ENCODE measurements around the gene NFE2L2. TPM values are rescaled to one million over a fixed set of nuclear protein-coding genes. Genes with fewer than 3 reads are reported as not detected.

The NFE2L2 gene
- total RNA-seq, 5 donors from 2014 or later (not counting 1 experiment from before 2014, with no cell fraction given) = 54.3 to 77.0 (median 73.8) TPM

GRCh38 chr2:177235855-177236437 lies 28.6 kb downstream of the NFE2L2 start:
- peaks cover 17 to 24% of the 10 kb centered on the region in 2 experiments for H3K4me1 ChIP-seq (ENCODE audit: control insufficient read depth in 1 of 2, extremely low read depth in 1 of 2, insufficient read depth in 2 of 2, low read length in 2 of 2)
- H3K4me3 ChIP-seq (ENCODE audit: control insufficient read depth in 1 of 2, extremely low read depth in 1 of 2, low read length in 1 of 2) = no peak overlapping the region
- ChIA-PET CTCF (no interaction called here), POLR2A (interaction anchor here in 1 of 2 donors (0.7 to 0.8 kb wide), 2 partner anchors 41 to 42 kb away, joined by 3 to 4 read pairs; no protein-coding TSS in a partner anchor)
- Mint-ChIP-seq H3K27ac (peak overlapping the region in 1 of 2 donors; percentile 30), H3K36me3 (peaks cover 29% of the 10 kb centered on the region), H3K4me3 (no peak overlapping the region), H3K4me1 (peaks cover 67 to 69% (median 68%) of the 10 kb centered on the region in 3 donors), H3K9me3 (no peaks in the 10 kb centered on the region), H3K27me3 (no peaks in the 10 kb centered on the region)
- peaks cover 0 to 41% of the 10 kb centered on the region in 2 donors for H3K36me3 ChIP-seq (ENCODE audit: control insufficient read depth in 2 of 2, extremely low read depth in 1 of 2, insufficient read depth in 1 of 2, low read length in 1 of 2)
- H3K9me3 ChIP-seq = no peaks in the 10 kb centered on the region
- WGBS (ENCODE audit: insufficient coverage) = 90% methylated on average over 4 of the region's 6 CpGs
- no peaks in the 10 kb centered on the region for H3K27me3 ChIP-seq (replicated peaks in 1 of 2; ENCODE audit: control insufficient read depth in 2 of 2, extremely low read depth in 1 of 2, insufficient read depth in 2 of 2, low read length in 1 of 2)
- ATAC-seq (replicated peaks in 1 of 4) (no peak), DNase-seq (no peak)
- H3K27ac ChIP-seq (ENCODE audit: low read length) = no peak overlapping the region

GRCh38 chr2:177234267-177234666 lies 30.3 kb downstream of the NFE2L2 start:
- no peak overlapping the region for H3K4me3 Mint-ChIP-seq
- DNase-seq (no peak), ATAC-seq (replicated peaks in 1 of 4) (no peak)
- no peaks in the 10 kb centered on the region for H3K9me3 ChIP-seq
- CTCF ChIA-PET = interaction anchor here in 1 of 2 donors (0.6 kb wide), 1 partner anchor 55 kb away, joined by 4 read pairs; no protein-coding TSS in a partner anchor
- H3K4me3 ChIP-seq (ENCODE audit: control insufficient read depth in 1 of 2, extremely low read depth in 1 of 2, low read length in 1 of 2) = no peak overlapping the region
- H3K27ac ChIP-seq (ENCODE audit: low read length) = no peak overlapping the region
- POLR2A ChIA-PET = interaction anchor here (0.6 to 1.4 kb wide), 3 partner anchors 9 to 56 kb away, joined by 3 to 5 read pairs (median 3); no protein-coding TSS in a partner anchor
- no peaks in the 10 kb centered on the region for H3K27me3 Mint-ChIP-seq
- H3K4me1 Mint-ChIP-seq = peaks cover 59 to 65% (median 60%) of the 10 kb centered on the region in 3 donors
- H3K27me3 ChIP-seq (replicated peaks in 1 of 2; ENCODE audit: control insufficient read depth in 2 of 2, extremely low read depth in 1 of 2, insufficient read depth in 2 of 2, low read length in 1 of 2) = no peaks in the 10 kb centered on the region
- peaks cover 0 to 54% of the 10 kb centered on the region in 2 donors for H3K36me3 ChIP-seq (ENCODE audit: control insufficient read depth in 2 of 2, extremely low read depth in 1 of 2, insufficient read depth in 1 of 2, low read length in 1 of 2)
- peaks cover 40% of the 10 kb centered on the region for H3K36me3 Mint-ChIP-seq
- peaks cover 4 to 13% of the 10 kb centered on the region in 2 experiments for H3K4me1 ChIP-seq (ENCODE audit: control insufficient read depth in 1 of 2, extremely low read depth in 1 of 2, insufficient read depth in 2 of 2, low read length in 2 of 2)
- H3K27ac Mint-ChIP-seq = peak overlapping the region; percentile 23 to 50
- H3K9me3 Mint-ChIP-seq = no peaks in the 10 kb centered on the region

- H3K9me3 ChIP-seq = no peaks in the 10 kb centered on the region
- H3K4me1 Mint-ChIP-seq = peaks cover 55 to 62% (median 55%) of the 10 kb centered on the region in 3 donors
- H3K9me3 Mint-ChIP-seq = no peaks in the 10 kb centered on the region
- peaks cover 0 to 9% of the 10 kb centered on the region in 2 experiments for H3K4me1 ChIP-seq (ENCODE audit: control insufficient read depth in 1 of 2, extremely low read depth in 1 of 2, insufficient read depth in 2 of 2, low read length in 2 of 2)
- ChIA-PET POLR2A (interaction anchor here (0.5 to 3.0 kb wide), 5 partner anchors 20 to 162 kb away, joined by 3 to 11 read pairs (median 3); no protein-coding TSS in a partner anchor), CTCF (interaction anchor here (0.6 to 2.6 kb wide), 2 partner anchors 12 to 68 kb away, joined by 5 to 12 read pairs; no protein-coding TSS in a partner anchor)
- no peak overlapping the region for H3K4me3 ChIP-seq (ENCODE audit: control insufficient read depth in 1 of 2, extremely low read depth in 1 of 2, low read length in 1 of 2)
- no peak overlapping the region for H3K4me3 Mint-ChIP-seq
- peaks cover 0 to 54% of the 10 kb centered on the region in 2 donors for H3K36me3 ChIP-seq (ENCODE audit: control insufficient read depth in 2 of 2, extremely low read depth in 1 of 2, insufficient read depth in 1 of 2, low read length in 1 of 2)
- no peaks in the 10 kb centered on the region for H3K27me3 Mint-ChIP-seq
- no peak overlapping the region for H3K27ac Mint-ChIP-seq
- H3K36me3 Mint-ChIP-seq = peaks cover 52% of the 10 kb centered on the region
- DNase-seq (no peak), ATAC-seq (replicated peaks in 1 of 4) (no peak)
- no peak overlapping the region for H3K27ac ChIP-seq (ENCODE audit: low read length)
- WGBS (ENCODE audit: insufficient coverage) = 100% methylated on average over 4 of the region's 8 CpGs
- H3K27me3 ChIP-seq (replicated peaks in 1 of 2; ENCODE audit: control insufficient read depth in 2 of 2, extremely low read depth in 1 of 2, insufficient read depth in 2 of 2, low read length in 1 of 2) = no peaks in the 10 kb centered on the region
Observed at GRCh38 chr2:177232098-177232704, 32.3 kb downstream of the NFE2L2 start.

GRCh38 chr2:177231270-177231669 lies 33.3 kb downstream of the NFE2L2 start:
- H3K4me1 ChIP-seq (ENCODE audit: control insufficient read depth in 1 of 2, extremely low read depth in 1 of 2, insufficient read depth in 2 of 2, low read length in 2 of 2) = peaks cover 0 to 5% of the 10 kb centered on the region in 2 experiments
- H3K4me3 ChIP-seq (ENCODE audit: control insufficient read depth in 1 of 2, extremely low read depth in 1 of 2, low read length in 1 of 2) = no peak overlapping the region
- H3K4me1 Mint-ChIP-seq = peaks cover 54 to 57% (median 56%) of the 10 kb centered on the region in 3 donors
- ATAC-seq (replicated peaks in 1 of 4) (no peak), DNase-seq (no peak)
- peak overlapping the region; percentile 25 to 50 for H3K27ac Mint-ChIP-seq
- H3K4me3 Mint-ChIP-seq = no peak overlapping the region
- WGBS (ENCODE audit: insufficient coverage) = 92% methylated on average over 3 of the region's 3 CpGs
- no peaks in the 10 kb centered on the region for H3K27me3 ChIP-seq (replicated peaks in 1 of 2; ENCODE audit: control insufficient read depth in 2 of 2, extremely low read depth in 1 of 2, insufficient read depth in 2 of 2, low read length in 1 of 2)
- no peak overlapping the region for H3K27ac ChIP-seq (ENCODE audit: low read length)
- CTCF ChIA-PET = interaction anchor here (0.9 to 2.6 kb wide), 4 partner anchors 8 to 67 kb away, joined by 3 to 12 read pairs (median 7); no protein-coding TSS in a partner anchor
- POLR2A ChIA-PET = interaction anchor here (0.6 to 3.0 kb wide), 4 partner anchors 10 to 33 kb away, joined by 3 to 11 read pairs (median 4); partner anchors contain the start of gene NFE2L2 (in 1 of the 2)
- peaks cover 0 to 54% of the 10 kb centered on the region in 2 donors for H3K36me3 ChIP-seq (ENCODE audit: control insufficient read depth in 2 of 2, extremely low read depth in 1 of 2, insufficient read depth in 1 of 2, low read length in 1 of 2)
- H3K36me3 Mint-ChIP-seq = peaks cover 55% of the 10 kb centered on the region
- no peaks in the 10 kb centered on the region for H3K27me3 Mint-ChIP-seq
- H3K9me3 Mint-ChIP-seq = no peaks in the 10 kb centered on the region
- no peaks in the 10 kb centered on the region for H3K9me3 ChIP-seq

GRCh38 chr2:177229442-177230242 lies 34.9 kb downstream of the NFE2L2 start:
- no peaks in the 10 kb centered on the region for H3K4me1 ChIP-seq (ENCODE audit: control insufficient read depth in 1 of 2, extremely low read depth in 1 of 2, insufficient read depth in 2 of 2, low read length in 2 of 2)
- H3K36me3 Mint-ChIP-seq = peaks cover 54% of the 10 kb centered on the region
- peaks cover 0 to 45% of the 10 kb centered on the region in 2 donors for H3K36me3 ChIP-seq (ENCODE audit: control insufficient read depth in 2 of 2, extremely low read depth in 1 of 2, insufficient read depth in 1 of 2, low read length in 1 of 2)
- no peak for DNase-seq
- H3K27ac Mint-ChIP-seq = peak overlapping the region; percentile 33 to 40
- ChIA-PET CTCF (interaction anchor here (0.6 to 2.4 kb wide), 5 partner anchors 10 to 67 kb away, joined by 3 to 9 read pairs (median 5); no protein-coding TSS in a partner anchor), POLR2A (interaction anchor here (0.8 to 3.0 kb wide), 11 partner anchors 8 to 34 kb away, joined by 3 to 17 read pairs (median 5); partner anchors contain the start of gene NFE2L2 (in 1 of the 2))
- peak in 3 of 4 experiments; percentile 12 to 19 (median 15) for ATAC-seq (replicated peaks in 1 of 4)
- H3K27ac ChIP-seq (ENCODE audit: low read length) = no peak overlapping the region
- H3K27me3 Mint-ChIP-seq = no peaks in the 10 kb centered on the region
- no peak overlapping the region for H3K4me3 Mint-ChIP-seq
- H3K27me3 ChIP-seq (replicated peaks in 1 of 2; ENCODE audit: control insufficient read depth in 2 of 2, extremely low read depth in 1 of 2, insufficient read depth in 2 of 2, low read length in 1 of 2) = no peaks in the 10 kb centered on the region
- no peak overlapping the region for H3K4me3 ChIP-seq (ENCODE audit: control insufficient read depth in 1 of 2, extremely low read depth in 1 of 2, low read length in 1 of 2)
- no peaks in the 10 kb centered on the region for H3K9me3 ChIP-seq
- WGBS (ENCODE audit: insufficient coverage) = 92% methylated on average over 6 of the region's 8 CpGs
- peaks cover 47 to 49% (median 49%) of the 10 kb centered on the region in 3 donors for H3K4me1 Mint-ChIP-seq
- no peaks in the 10 kb centered on the region for H3K9me3 Mint-ChIP-seq
